Peyer's patch (tissue), 4 donors: ENCODE measurements around the gene KCNIP4.

ENCODE experiments used
- CTCF ChIP-seq, 6 experiments: fragments of 450-650 bp in 4 of 6; fragments of 200-600 bp in 2 of 6; sonication (generic) in 1 of 6; IDR thresholded peaks; one replicate each; pipeline ENCODE4 v1.5.1; 2017 to 2019; ENCODE audit warnings: antibody characterized with exemption in 6 of 6, mild to moderate bottlenecking in 3 of 6, moderate library complexity in 1 of 6
- POLR2A ChIP-seq, 2 donors: fragments of 450-650 bp; IDR thresholded peaks; one replicate each; pipeline ENCODE4 v1.5.1; 2017; ENCODE audit warnings: antibody characterized with exemption in 2 of 2, mild to moderate bottlenecking in 2 of 2, moderate library complexity in 2 of 2

DNA sequence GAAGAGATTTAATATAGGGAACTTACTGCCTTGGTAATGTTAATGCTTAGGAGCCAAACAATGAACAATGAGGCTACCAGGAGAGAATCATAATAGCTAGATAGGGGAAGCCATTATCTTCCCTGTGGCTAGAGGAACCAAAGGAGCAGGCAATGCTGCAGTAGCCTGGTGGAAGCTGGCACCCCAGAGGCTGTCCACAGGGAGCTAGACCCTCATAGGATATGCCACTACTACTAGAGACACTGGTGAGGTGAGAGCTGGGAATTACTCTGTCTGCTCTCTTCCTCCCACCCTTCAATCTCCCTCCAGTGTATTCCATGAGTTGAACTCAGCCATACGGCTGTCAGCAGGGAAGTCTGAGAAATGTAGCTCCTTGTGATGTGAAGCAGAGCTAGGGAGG is 601.4 kb downstream of the KCNIP4 start:
- TF ChIP-seq CTCF (IDR thresholded peaks at IDR 0.05) = no peak
- TF ChIP-seq POLR2A (IDR thresholded peaks at IDR 0.05) = no peak
